ENCODE results near the gene LAMA4. TPM values are rescaled to one million over a fixed set of nuclear protein-coding genes. Genes with fewer than 3 reads are reported as not detected.

The LAMA4 gene
- total RNA-seq: 100 to 1,000 TPM in 2 of 5 donors, 10 to 100 TPM in 3; 39.1 to 324 (median 56.1) TPM
- polyA plus RNA-seq: 10 to 100 TPM in 2 of 3 donors, 1 to 10 TPM in 1; 9.7 to 18.5 (median 14.0) TPM
- long read RNA-seq, donor 1, partial matches to known transcripts: 0 of 5 reads
- long read RNA-seq, donor 1, other reads (novel, unspliced or antisense): 0 of 5 reads
- long read RNA-seq, donor 2, full-length matches to known transcripts: 8 of 8 reads
- long read RNA-seq, donor 2, partial matches to known transcripts: 0 of 8 reads
- long read RNA-seq, donor 2, other reads (novel, unspliced or antisense): 0 of 8 reads
- long read RNA-seq, donor 3, full-length matches to known transcripts: 1 of 1 reads
- long read RNA-seq, donor 3, partial matches to known transcripts: 0 of 1 reads
- long read RNA-seq, donor 3, other reads (novel, unspliced or antisense): 0 of 1 reads
- long read RNA-seq, donor 4, partial matches to known transcripts: 0 of 1 reads
- long read RNA-seq, donor 4, other reads (novel, unspliced or antisense): 0 of 1 reads
- long read RNA-seq, donor 5, transcript LAMA4-203 (2 exons, 1,061 nt): major isoform, 8 of 18 reads
- long read RNA-seq, donor 5, partial matches to known transcripts: 6 of 18 reads
- long read RNA-seq, donor 5, other reads (novel, unspliced or antisense): 0 of 18 reads
- long read RNA-seq, donor 6, full-length matches to known transcripts: 13 of 36 reads
- long read RNA-seq, donor 6, partial matches to known transcripts: 23 of 36 reads
- long read RNA-seq, donor 6, other reads (novel, unspliced or antisense): 0 of 36 reads
- long read RNA-seq, donor 7, full-length matches to known transcripts: 12 of 30 reads
- long read RNA-seq, donor 7, partial matches to known transcripts: 18 of 30 reads
- long read RNA-seq, donor 7, other reads (novel, unspliced or antisense): 0 of 30 reads
- long read RNA-seq, donor 8, full-length matches to known transcripts: 8 of 8 reads
- long read RNA-seq, donor 8, partial matches to known transcripts: 0 of 8 reads
- long read RNA-seq, donor 8, other reads (novel, unspliced or antisense): 0 of 8 reads
- long read RNA-seq, donor 9, transcript LAMA4-203 (2 exons, 1,061 nt): major isoform, 7 of 11 reads
- long read RNA-seq, donor 9, partial matches to known transcripts: 0 of 11 reads
- long read RNA-seq, donor 9, other reads (novel, unspliced or antisense): 0 of 11 reads
- long read RNA-seq, donor 10, partial matches to known transcripts: 0 of 2 reads
- long read RNA-seq, donor 10, other reads (novel, unspliced or antisense): 0 of 2 reads

GRCh38 chr6:112253841-112254816 is at the start of gene LAMA4:
TSS of gene LAMA4 (minus strand) at chr6:112254567. CDS start at chr6:112254150, 417 bp downstream.
- peaks cover 0 to 17% (median 9%) of the 10 kb centered on the region in 3 donors for H3K27me3 ChIP-seq
- peak; percentile 45 to 85 for DNase-seq
- no peaks in the 10 kb centered on the region for H3K9me3 ChIP-seq
- peaks cover 0 to 30% (median 14%) of the 10 kb centered on the region in 4 donors for H3K4me1 ChIP-seq
- 2 to 6% (median 4%) methylated on average over 31 to 52 of the region's 52 CpGs for WGBS, 5 donors
- TF ChIP-seq POLR2AphosphoS5 (IDR thresholded peaks at IDR 0.05) (peak in 2 of 3 donors; percentile 32 to 65), CTCF (IDR thresholded peaks at IDR 0.05) (no peak), EP300 (IDR thresholded peaks at IDR 0.05) (no peak), POLR2A (IDR thresholded peaks at IDR 0.05) (no peak)
- intact Hi-C loops (cut with DNase I; ENCODE audit: low total_unique reads): no loop called here
- H3K27ac ChIP-seq: peak within 1 kb of the TSS; percentile 60 to 89 (median 87)
- peak within 1 kb of the TSS; percentile 56 to 70 (median 62) for H3K4me3 ChIP-seq
- H3K36me3 ChIP-seq: no peaks in the 10 kb centered on the region

GRCh38 chr6:112302142-112302705 is 47.9 kb upstream of the LAMA4 start:
- intact Hi-C loops (cut with DNase I; ENCODE audit: low total_unique reads): no loop called here
- no peaks in the 10 kb centered on the region for H3K36me3 ChIP-seq
- WGBS, 5 donors: 59 to 78% (median 69%) methylated on average over 3 of the region's 3 CpGs

GRCh38 chr6:112300896-112301295 is 46.5 kb upstream of the LAMA4 start:
- no peak overlapping the region for H3K4me3 ChIP-seq
- intact Hi-C loops (cut with DNase I; ENCODE audit: low total_unique reads): no loop called here
- no peak for TF ChIP-seq POLR2A (IDR thresholded peaks at IDR 0.05)
- no peak for TF ChIP-seq CTCF (IDR thresholded peaks at IDR 0.05)
- no peak for TF ChIP-seq POLR2AphosphoS5 (IDR thresholded peaks at IDR 0.05)
- TF ChIP-seq EP300 (IDR thresholded peaks at IDR 0.05): no peak

More at GRCh38 chr6:112302142-112302705, 47.9 kb upstream of the LAMA4 start:
- Histone ChIP-seq H3K27ac (no peak overlapping the region), H3K4me3 (no peak overlapping the region), H3K4me1 (peaks cover 0 to 13% (median 8%) of the 10 kb centered on the region in 4 donors), H3K27me3 (no peaks in the 10 kb centered on the region), H3K9me3 (no peaks in the 10 kb centered on the region)
- DNase-seq: no peak
- TF ChIP-seq CTCF (IDR thresholded peaks at IDR 0.05) (no peak), POLR2A (IDR thresholded peaks at IDR 0.05) (no peak), EP300 (IDR thresholded peaks at IDR 0.05) (no peak), POLR2AphosphoS5 (IDR thresholded peaks at IDR 0.05) (no peak)

More at GRCh38 chr6:112300896-112301295, 46.5 kb upstream of the LAMA4 start:
- DNase-seq: no peak
- H3K9me3 ChIP-seq: no peaks in the 10 kb centered on the region
- H3K27ac ChIP-seq: no peak overlapping the region
- H3K27me3 ChIP-seq: no peaks in the 10 kb centered on the region
- H3K4me1 ChIP-seq: peaks cover 0 to 10% (median 3%) of the 10 kb centered on the region in 4 donors
- no peaks in the 10 kb centered on the region for H3K36me3 ChIP-seq
